Measurements from ENCODE around the gene TTC28. TPM values are rescaled to one million over a fixed set of nuclear protein-coding genes. Genes with fewer than 3 reads are reported as not detected.
A peak's percentile ranks its signal among the peaks of the same experiment; 100 is the strongest.
"Not testable (repeated sequence)": the region's sequence is repeated elsewhere in the genome, so short reads cannot be mapped to it uniquely, and the experiment has no call there.

TTC28 gene
- polyA plus RNA-seq, 4 donors, result 34.8 to 51.9 (median 36.8) TPM

GRCh38 chr22:28247136-28247535, 432.5 kb downstream of the TTC28 start:
- DNase-seq (ENCODE audit: low read depth in 4 of 4, low spot score in 3 of 4), result no peak

GRCh38 chr22:28246397-28246796, 433.2 kb downstream of the TTC28 start:
- DNase-seq (ENCODE audit: low read depth in 4 of 4, low spot score in 3 of 4), result no peak

GRCh38 chr22:28245579-28246224, 433.9 kb downstream of the TTC28 start:
- DNase-seq (ENCODE audit: low read depth in 4 of 4, low spot score in 3 of 4), result no peak

- DNase-seq (ENCODE audit: low read depth in 4 of 4, low spot score in 3 of 4), result no peak
Measured at GRCh38 chr22:28244757-28245156, 434.9 kb downstream of the TTC28 start.

GRCh38 chr22:28243539-28243938, 436.1 kb downstream of the TTC28 start:
- DNase-seq (ENCODE audit: low read depth in 4 of 4, low spot score in 3 of 4), result no peak

GRCh38 chr22:28241656-28242290, 437.9 kb downstream of the TTC28 start:
- DNase-seq (ENCODE audit: low read depth in 4 of 4, low spot score in 3 of 4), result no peak

- DNase-seq (ENCODE audit: low read depth in 4 of 4, low spot score in 3 of 4), result no peak
Measured at GRCh38 chr22:28239941-28240340, 439.7 kb downstream of the TTC28 start.

GRCh38 chr22:28237783-28238182, 441.9 kb downstream of the TTC28 start:
- no peak for DNase-seq (ENCODE audit: low read depth in 4 of 4, low spot score in 3 of 4)

- DNase-seq (ENCODE audit: low read depth in 4 of 4, low spot score in 3 of 4), result no peak
Measured at GRCh38 chr22:28237112-28237511, 442.5 kb downstream of the TTC28 start.

- DNase-seq (ENCODE audit: low read depth in 4 of 4, low spot score in 3 of 4), result no peak
Measured at GRCh38 chr22:28232204-28232603, 447.4 kb downstream of the TTC28 start.

GRCh38 chr22:28231441-28231840, 448.2 kb downstream of the TTC28 start:
- peak in 3 of 4 donors; percentile 35 to 49 (median 47) for DNase-seq (ENCODE audit: low read depth in 4 of 4, low spot score in 3 of 4)

GRCh38 chr22:28230671-28231070, 449.0 kb downstream of the TTC28 start:
- no peak for DNase-seq (ENCODE audit: low read depth in 4 of 4, low spot score in 3 of 4)

GRCh38 chr22:28229566-28230485, 449.8 kb downstream of the TTC28 start:
- no peak for DNase-seq (ENCODE audit: low read depth in 4 of 4, low spot score in 3 of 4)

GRCh38 chr22:28223826-28224225, 455.8 kb downstream of the TTC28 start:
- DNase-seq (ENCODE audit: low read depth in 4 of 4, low spot score in 3 of 4), result no peak

GRCh38 chr22:28222976-28223745, 456.5 kb downstream of the TTC28 start:
- DNase-seq (ENCODE audit: low read depth in 4 of 4, low spot score in 3 of 4), result no peak

GRCh38 chr22:28222571-28222970, 457.1 kb downstream of the TTC28 start:
- DNase-seq (ENCODE audit: low read depth in 4 of 4, low spot score in 3 of 4), result no peak

- DNase-seq (ENCODE audit: low read depth in 4 of 4, low spot score in 3 of 4), result no peak
Measured at GRCh38 chr22:28222052-28222451, 457.6 kb downstream of the TTC28 start.

- no peak for DNase-seq (ENCODE audit: low read depth in 4 of 4, low spot score in 3 of 4)
Measured at GRCh38 chr22:28220626-28221363, 458.8 kb downstream of the TTC28 start.

- DNase-seq (ENCODE audit: low read depth in 4 of 4, low spot score in 3 of 4), result no peak
Measured at GRCh38 chr22:28217277-28217676, 462.4 kb downstream of the TTC28 start.

- not testable (repeated sequence) for DNase-seq (ENCODE audit: low read depth in 4 of 4, low spot score in 3 of 4)
Measured at GRCh38 chr22:28214750-28215149, 464.9 kb downstream of the TTC28 start.

All from left renal pelvis (tissue), 4 donors.